Activated CD8-positive, alpha-beta memory T cell treated with anti-CD3 and anti-CD28 coated beads for 24 hours (primary cell): Measurements from ENCODE around the gene PAK4.

Experiments
- DNase-seq: peaks from one replicate; pipeline ENCODE4 v3.0.0-alpha.2; 2020

The PAK4 gene

DNA sequence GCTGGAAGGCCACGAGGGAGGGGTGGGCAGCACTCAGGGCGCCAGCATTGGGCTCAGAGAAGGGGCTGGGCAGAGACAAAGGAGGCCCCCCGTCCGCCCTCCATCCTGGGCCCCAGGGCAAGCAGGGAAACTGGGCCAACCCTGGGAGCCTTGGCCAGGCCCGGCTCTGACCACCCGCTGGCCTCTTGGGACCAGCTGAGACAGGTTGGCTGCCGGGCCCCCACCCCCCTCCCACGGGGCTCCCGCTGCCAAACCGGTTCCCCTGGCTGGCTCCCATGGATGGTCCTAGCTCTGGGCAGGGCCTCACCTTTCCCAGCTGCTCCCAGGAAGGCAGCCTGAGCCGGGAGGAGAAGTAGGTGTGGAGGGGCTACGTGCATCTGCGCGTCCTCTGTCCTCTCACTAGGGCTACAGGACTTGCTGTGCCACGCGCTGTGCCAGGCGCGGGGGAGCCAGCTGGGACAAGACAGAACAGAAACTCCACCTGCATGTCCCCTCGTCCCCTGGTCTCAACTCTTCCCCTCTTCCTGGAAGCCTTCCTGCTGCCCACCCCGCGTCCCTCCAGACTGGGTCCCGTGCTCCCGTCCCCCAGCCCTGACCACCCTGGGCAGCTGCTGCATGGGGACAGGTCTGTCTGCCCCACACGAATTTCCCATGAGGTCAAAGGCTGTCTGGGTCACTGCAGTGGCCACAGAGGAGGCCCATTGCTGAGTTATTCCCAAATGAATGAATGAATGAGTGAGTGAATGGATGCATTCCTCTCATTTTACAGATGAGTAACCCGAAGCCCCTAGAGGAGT lies 42.1 kb downstream of the PAK4 start:
- no peak for DNase-seq

DNA sequence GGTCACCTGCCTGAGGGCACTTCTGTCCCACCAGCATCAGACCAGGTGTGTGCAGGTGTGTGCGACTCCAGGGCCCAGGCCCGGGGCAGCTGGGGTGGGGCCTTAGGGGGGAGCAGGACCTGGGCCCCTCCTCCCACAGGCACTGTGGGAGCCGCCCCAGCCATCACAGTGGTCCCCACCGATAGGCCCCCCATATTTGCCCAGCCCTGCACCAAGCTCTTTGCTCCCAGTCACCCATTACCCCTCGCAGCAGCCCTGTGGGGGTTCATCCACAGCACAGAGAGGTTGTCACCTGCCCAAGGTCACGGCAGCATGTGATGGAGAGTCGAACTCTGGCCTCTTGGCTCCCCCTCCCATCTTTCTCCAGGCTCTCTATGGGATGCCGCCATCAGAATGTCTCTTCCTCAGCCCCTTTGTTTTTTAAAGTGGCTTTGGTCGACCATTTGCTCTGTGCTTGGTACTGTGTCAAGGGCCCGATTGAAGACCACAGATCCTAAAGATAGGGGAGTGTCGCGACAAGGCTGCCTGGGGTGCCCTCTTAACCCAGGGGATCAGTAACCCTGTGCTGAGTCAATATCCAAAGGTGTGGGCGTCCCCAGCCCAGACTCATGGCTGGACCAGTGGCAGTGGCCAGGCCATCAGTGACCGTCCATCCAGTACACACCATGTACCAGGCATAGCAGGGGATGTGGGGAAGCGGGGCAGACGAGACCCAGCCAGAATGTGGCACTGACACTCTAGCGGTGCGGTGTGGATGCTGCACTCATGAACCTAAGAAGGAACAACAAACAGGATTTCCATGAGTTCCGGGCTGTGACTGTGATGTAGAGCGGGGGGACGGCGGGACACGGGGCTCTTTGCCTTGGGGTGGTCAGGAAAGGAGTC lies 42.9 kb downstream of the PAK4 start:
- no peak for DNase-seq

DNA sequence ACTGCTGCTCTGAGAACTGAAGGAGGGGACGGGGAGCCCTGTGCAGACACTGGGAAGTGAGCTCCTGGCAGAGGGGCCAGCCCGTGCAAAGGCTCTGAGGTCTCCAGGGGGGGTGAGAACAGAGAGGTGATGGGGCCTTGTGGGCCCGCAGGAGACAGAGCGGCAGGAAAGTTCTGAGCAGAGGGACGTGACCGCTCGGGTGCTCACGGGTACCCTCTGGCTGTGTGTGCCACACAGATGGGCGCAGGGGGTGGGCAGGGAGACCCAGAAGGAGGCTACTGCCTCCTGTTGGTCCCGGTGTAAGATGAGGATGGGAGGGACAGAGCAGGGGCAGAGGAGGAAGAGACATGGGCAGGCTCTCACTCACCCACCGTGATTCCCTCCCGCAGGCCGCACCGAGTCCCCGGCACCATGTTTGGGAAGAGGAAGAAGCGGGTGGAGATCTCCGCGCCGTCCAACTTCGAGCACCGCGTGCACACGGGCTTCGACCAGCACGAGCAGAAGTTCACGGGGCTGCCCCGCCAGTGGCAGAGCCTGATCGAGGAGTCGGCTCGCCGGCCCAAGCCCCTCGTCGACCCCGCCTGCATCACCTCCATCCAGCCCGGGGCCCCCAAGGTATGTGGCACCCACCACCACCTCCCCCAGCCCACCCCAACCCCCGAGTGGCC lies 43.7 kb downstream of the PAK4 start:
- no peak for DNase-seq

DNA sequence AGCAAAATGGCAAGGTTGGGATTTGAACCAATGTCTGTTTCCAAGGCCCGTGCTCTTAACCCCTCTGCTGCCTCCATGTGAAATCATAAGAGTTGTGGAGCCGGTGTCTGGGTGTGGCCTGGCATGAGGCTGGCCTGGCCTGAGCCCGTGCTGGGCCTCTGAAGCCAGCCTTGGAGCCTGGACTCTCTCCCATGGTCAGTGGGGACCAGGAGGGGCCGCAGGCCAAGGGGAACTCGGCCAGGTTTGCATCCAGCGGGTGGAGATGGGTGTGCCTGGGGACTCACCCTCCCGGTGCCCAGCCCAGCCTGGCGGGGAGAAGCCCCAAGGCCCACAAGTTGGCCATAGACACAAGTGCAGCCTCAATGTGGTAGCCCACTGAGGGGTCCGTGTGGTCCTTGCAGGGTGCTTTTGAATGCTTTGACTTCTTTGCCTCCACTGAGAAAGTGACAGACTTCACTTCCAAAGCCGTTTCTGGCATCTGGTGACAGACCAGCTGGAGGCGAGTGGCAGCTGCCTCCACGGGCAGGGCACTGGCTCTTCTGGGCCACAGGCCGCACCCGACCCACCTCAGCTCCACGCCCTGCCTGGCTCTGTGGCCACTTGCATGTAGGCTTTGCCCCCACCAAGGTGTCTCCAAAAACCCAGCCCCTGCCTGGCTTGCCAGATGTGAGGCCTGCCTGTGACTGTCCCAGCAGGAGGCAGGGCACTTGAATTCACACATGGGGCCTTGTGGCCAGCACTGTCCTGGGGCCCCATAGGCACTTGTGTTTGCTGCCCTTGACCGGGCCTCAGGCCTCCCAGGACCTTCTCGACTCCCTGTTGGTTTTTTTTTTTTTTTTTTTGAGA lies 45.0 kb downstream of the PAK4 start:
- DNase-seq: no peak

DNA sequence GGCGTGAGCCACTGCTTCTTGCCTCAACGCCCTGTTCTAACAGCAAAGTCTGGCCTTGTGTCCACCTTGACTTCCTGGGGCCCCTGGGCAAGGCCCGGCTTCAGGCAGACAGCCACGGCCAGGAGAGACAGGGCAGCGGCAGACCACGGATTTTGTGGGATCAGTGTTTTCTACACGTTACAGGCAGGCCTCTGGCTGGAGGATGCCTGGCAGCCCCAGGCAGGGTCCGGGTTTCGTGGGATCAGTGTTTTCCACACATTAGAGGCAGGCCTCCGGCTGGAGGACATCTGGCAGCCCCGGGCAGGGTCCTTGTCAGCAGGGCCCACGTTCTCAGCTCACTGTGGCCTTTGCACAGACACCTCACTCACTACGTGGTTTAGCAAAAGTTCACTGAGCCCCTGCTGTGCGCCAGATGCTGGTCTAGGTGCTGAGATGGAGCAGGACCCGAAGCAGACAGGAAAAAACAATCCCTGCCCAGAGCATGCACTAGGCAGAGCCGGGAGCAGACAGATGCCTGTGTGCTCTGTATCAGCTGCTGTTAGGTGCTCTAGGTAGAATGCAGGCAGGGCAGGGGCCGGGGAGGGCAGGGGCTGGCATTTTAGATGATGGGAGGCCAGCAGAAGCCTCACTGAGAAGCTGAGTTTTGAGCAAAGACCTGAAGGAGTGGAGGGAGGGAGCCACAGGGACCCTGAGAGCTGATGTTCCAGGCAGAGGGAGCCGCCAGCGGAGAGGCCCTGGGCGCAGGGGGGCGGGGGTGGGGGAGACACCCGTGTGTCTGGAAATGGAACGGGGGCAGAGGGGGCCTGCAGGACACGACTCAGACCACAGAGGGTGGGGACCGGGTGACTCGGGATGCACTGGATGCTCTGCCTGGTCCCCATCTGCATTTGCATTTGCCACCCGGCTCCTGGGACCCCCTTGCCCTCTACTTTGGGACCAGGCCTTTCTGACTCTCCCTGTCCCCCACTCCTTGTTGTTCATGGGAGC lies 46.2 kb downstream of the PAK4 start:
- DNase-seq: no peak

DNA sequence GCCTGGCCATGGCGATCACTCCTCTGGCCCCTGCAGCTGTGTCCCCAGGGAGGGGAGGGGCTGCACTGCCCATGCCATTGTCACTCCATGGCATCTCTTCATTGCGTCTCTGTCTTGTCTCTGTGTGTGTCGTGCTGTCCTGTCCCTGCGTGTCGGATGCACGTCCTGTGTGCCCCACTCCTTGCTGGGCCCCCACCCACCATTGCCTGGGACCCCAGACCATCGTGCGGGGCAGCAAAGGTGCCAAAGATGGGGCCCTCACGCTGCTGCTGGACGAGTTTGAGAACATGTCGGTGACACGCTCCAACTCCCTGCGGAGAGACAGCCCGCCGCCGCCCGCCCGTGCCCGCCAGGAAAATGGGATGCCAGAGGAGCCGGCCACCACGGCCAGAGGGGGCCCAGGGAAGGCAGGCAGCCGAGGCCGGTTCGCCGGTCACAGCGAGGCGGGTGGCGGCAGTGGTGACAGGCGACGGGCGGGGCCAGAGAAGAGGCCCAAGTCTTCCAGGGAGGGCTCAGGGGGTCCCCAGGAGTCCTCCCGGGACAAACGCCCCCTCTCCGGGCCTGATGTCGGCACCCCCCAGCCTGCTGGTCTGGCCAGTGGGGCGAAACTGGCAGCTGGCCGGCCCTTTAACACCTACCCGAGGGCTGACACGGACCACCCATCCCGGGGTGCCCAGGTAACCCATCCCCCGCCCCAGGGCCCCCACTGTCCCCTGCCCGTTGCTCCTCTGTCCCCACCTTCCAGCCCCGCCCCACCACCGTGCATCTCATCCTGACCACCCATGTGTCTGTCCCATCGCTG lies 47.3 kb downstream of the PAK4 start:
- no peak for DNase-seq

DNA sequence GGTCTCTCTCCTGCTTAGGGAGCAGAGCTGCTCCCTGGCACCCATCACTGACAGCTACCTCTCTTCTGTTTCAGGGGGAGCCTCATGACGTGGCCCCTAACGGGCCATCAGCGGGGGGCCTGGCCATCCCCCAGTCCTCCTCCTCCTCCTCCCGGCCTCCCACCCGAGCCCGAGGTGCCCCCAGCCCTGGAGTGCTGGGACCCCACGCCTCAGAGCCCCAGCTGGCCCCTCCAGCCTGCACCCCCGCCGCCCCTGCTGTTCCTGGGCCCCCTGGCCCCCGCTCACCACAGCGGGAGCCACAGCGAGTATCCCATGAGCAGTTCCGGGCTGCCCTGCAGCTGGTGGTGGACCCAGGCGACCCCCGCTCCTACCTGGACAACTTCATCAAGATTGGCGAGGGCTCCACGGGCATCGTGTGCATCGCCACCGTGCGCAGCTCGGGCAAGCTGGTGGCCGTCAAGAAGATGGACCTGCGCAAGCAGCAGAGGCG lies 48.0 kb downstream of the PAK4 start:
- no peak for DNase-seq

DNA sequence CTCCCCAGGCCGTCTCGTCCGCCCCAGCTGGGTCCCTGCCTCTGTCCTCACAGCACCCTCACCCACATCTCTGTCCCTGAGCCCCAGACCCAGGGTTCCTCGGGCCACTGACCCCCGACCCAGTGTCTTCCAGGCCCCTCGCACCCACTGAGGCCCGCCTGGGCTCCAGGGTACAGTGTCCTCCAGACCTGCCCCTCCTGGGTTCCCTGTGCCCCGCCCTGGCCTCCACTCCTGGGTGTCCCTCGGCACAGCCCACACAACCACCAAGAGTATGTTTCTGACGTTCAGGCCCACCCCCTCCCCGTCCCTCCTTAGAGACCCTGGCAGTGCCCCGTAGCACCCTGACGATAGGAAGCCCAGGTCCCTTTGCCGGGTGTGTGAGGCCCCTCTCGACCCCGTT lies 48.6 kb downstream of the PAK4 start:
- no peak for DNase-seq

DNA sequence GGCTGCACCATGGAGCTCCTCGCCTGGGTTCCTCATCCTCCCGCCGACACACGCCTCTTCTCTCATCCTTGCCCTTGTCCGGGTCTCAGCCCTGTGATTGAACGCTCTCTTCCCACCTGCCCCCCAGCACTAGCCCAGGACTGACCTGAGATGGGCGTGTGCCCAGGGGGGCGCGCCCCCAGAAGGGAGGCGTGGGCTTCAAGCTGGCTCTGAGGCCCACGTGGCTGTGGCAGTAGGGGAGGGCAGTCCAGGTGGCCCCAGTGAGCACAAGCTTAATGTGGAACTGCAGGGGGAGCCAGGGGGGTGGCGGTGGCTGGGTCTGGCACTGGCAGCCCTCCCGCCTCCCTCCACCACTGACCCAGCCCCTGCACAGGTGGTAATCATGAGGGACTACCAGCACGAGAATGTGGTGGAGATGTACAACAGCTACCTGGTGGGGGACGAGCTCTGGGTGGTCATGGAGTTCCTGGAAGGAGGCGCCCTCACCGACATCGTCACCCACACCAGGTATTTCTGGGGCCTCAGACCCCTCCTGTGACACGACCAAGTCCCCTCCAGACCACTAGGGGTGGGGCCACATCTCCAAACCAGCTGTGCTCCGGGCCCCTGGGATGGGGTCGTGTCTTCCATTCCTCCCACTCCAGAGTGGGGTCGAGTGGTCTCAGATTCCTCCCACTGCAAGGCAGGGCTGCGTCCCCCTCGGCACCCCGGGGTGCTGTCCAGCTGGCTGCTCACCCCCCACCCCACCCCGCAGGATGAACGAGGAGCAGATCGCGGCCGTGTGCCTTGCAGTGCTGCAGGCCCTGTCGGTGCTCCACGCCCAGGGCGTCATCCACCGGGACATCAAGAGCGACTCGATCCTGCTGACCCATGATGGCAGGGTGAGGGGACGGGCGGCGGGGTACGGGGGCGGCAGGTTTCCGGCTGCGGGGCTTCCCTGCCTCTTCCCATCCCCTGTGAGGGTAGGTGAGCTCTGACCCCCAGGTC lies 49.3 kb downstream of the PAK4 start:
- DNase-seq: no peak

DNA sequence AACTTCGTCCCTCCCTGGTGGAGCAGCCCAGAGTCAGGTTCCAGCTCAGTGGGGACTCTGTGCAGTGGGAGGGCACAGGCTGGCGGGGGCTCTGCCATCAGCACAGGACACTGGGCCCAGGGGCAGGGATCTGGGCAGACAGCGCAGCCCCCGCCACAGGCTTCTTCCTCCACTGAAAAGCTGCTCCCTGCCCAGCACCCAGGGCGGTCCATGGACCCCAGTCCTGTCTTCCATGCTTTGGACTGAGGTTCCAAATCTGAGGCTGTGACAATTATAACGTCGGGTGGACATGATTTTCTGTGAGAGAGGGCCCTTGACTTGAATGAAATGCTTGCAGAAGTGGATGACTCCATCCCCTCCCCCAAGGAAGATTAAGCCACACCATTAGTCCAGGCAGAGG lies 50.0 kb downstream of the PAK4 start:
- no peak for DNase-seq

DNA sequence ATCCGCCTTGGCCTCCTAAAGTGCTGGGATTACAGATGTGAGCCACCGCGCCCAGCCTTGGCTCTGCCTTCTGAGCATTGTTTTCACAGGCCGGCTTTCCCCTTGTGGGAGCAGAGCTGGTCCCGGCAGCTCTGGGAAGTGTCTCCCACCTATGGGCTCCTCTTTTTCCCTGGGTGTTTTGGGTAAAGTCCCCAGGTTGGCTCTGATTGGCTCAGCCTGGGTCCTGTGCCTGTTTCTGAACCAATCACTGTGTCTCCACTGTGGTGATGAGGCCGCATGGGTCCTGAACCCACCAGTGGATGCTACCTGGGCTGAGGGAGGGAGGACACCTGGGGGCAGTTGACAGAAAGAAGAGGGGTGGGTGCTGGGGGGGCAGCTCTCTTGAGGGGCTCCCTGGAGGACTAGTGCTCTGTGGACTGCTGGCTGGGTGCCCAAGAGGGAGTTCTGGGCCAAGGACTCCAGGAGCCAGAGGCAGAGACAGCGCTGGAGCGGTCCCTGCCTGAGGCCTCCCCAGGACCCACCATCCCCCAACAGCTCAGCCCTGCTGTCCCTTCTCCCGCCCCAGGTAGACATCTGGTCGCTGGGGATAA lies 51.6 kb downstream of the PAK4 start:
- no peak for DNase-seq

DNA sequence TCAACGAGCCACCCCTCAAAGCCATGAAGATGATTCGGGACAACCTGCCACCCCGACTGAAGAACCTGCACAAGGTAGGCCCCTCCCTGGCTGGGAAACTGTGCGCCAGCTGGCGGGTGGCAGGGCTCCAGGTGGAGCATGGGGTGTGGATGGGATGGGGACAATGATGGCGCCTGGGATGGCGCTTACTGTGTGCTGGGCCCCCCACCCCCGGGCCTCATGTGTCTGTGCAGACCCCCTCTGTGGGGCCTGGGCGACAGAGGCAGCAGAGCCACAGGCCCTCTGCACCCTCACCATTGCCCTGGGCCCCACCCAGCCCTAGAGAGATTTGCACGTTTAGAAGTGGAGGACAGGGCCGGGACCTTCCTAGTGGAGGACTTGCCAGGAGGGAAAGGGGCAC lies 52.1 kb downstream of the PAK4 start:
- no peak for DNase-seq

DNA sequence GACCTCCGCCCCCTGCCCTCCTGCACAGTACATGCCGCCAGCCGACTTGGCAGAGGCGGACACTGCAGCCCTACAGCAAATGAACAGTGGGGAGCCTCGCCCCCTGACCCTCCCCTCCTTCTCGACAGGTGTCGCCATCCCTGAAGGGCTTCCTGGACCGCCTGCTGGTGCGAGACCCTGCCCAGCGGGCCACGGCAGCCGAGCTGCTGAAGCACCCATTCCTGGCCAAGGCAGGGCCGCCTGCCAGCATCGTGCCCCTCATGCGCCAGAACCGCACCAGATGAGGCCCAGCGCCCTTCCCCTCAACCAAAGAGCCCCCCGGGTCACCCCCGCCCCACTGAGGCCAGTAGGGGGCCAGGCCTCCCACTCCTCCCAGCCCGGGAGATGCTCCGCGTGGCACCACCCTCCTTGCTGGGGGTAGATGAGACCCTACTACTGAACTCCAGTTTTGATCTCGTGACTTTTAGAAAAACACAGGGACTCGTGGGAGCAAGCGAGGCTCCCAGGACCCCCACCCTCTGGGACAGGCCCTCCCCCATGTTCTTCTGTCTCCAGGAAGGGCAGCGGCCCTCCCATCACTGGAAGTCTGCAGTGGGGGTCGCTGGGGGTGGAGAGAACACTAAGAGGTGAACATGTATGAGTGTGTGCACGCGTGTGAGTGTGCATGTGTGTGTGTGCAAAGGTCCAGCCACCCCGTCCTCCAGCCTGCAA lies 52.9 kb downstream of the PAK4 start:
- no peak for DNase-seq

DNA sequence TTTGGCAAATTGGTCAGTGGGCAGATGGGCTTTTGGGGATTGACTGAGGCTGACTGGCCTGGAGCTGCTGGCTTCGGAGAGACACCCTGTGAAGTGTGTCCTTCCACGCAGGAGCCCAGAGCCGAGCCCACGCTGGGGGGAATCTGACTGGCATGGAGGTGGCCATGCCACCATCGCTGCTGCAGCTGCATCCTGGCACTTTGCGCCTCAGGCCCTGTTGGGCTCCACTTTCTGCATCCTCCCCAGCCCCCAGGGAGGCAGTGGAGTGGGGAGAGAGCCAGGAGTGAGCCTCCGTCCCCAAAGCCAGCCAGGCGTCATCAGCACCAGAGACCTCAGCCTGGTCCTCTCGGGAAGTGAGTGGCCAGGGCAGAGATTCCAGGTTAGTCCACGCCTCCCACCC lies 54.2 kb downstream of the PAK4 start:
- DNase-seq: no peak

DNA sequence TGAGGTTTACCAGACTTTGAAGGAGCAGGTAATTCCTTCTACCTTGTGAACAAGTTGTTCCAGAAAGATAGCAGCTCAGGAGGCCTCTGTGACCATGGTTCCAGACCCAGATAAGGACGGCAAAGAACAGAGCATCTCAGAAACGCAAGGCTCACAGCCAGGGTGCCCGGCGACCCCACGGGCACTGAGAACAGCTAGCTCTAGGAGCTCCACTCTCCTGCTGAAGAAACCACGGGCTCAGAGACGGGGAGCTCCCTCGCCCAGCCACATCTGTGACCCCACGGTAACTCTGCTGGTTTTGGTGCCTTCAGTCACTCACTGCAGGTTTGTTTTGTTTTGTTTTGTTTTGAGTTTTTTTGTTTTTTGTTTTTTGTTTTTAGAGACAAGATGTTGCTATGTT lies 55.2 kb downstream of the PAK4 start:
- DNase-seq: no peak

DNA sequence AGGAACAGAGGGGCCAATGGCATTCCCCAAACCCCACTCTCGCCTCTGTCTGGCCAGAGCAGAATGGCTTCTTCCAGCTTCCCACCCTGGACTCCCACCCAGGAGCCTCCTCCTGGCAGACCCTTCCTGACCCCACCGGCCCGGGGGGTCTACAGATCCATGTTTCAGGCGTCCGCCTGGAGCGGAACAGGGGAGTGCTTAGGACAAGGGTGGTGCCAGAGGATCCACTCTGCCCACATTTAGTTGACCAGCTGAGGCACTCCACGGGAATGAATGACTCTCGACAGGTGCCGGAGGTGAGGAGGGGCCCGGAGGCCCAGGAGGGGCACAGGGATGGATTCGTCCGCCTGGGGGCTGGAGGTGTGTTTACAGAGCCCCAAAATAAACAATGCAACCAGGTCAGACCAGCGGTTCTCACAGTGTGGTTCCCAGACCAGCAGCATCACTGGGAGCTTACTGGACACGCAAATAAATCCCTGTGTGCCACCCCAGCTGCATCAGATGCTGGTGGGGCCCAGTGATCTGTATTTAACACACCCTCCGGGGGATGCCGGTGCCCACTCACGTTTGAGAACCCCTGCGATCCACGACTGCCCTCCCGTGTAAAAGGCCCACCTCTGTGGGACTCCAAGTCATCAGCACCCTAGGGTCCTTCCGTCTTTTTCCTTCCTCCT lies 56.1 kb downstream of the PAK4 start:
- DNase-seq: no peak

DNA sequence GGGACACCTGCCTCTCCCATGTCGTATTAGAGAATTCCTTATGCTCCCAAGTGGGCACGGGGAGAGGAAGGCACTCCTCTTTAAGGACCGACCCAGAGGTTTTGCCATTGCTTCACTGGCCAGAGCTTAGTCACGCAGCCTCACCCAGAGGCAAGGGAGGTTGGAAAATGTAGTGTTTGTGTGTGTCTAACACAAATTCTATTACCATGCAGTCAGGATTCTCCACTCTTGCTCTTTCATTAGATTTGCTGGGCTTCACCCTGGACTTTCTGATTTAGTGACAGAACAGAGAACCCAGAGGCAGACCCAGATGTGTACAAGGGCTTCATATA lies 56.6 kb downstream of the PAK4 start:
- DNase-seq: no peak

DNA sequence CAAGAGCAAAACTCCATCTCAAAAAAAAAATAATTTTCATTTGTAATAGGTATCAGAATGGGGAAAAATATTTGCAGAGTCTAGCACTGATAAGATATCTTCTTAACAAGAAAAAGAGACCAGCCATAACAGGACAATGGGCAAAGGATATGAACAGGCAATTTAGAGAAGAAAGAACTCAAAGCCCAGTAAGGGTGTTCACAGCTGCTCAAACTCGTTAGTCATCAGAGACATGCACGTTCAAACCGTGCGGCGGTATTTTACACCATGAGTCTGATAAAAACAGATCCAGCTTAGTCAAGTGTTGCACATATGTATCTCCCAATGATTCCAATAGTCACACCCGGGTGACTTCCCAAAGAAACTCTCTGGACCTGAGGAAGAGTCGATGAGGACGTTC lies 57.5 kb downstream of the PAK4 start:
- DNase-seq: no peak
